HG03196 (cell line): ENCODE measurements around the gene DPP6.
"Not testable (repeated sequence)": the region's sequence is repeated elsewhere in the genome, so short reads cannot be mapped to it uniquely, and the experiment has no call there.

Experiments
- ATAC-seq: cut with Tn5 transposase; IDR thresholded peaks from one replicate; pipeline ENCODE4 v1.9.1; 2021; ENCODE audit not compliant: unreplicated experiment

DPP6 gene

DNA sequence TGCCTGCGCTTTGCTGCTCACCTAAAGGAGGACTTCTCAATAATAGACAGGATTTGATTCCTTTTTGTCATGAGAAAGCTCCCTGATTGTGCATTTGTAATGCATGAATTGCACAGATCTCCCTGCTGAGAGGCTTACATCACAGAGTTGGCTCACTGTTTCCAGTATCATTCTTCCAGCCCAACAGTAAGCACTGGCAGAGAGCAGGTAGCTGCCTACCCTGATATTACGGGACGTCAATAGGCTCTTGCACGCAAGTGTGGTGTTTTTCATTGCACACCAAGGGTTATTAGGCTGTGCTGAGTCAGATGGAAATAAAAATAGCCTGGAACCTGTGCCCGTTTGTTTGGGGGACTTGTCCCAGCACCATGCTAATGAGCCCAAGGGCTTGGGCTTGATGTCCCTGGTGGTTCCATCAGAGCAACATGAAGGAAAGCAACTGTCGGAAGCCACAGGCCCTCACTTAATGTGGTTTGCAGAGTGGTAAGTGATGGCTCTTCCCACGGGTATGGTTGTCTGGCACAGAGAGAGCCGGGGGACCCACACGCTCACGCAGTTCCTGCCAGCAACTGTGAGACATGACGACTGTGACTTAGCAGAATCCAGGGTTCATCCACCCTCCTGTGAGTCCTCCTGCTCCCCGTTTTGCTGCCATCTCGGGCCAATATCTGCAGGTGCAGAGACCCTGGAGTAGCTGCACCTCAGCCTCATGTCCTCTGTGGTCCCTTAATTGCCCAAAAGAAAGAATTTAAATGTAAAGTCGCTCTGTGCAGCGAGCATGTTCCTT is 20.4 kb downstream of the DPP6 start:
- ATAC-seq: not testable (repeated sequence)

GRCh38 chr7:154078523-154078922 is 26.3 kb downstream of the DPP6 start:
- ATAC-seq: not testable (repeated sequence)

DNA sequence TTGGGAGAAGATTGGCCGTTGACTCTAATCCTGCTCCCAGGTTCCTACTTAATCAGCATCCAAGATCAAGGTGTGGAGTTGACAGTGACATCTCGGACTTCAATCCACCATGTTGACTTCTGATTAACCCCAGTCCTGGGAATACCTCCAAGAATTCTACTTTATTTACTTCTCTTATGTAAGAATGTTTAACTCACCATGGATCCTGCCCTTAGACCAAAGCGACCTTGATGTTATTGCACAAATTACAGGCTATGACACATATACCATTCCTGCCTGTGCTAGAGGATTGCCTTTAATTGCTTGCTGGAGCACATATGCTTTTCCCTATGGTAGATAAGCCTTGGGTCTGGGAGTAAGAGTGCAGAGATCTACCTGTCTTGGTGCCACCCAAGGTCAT is 28.1 kb downstream of the DPP6 start:
- not testable (repeated sequence) for ATAC-seq

DNA sequence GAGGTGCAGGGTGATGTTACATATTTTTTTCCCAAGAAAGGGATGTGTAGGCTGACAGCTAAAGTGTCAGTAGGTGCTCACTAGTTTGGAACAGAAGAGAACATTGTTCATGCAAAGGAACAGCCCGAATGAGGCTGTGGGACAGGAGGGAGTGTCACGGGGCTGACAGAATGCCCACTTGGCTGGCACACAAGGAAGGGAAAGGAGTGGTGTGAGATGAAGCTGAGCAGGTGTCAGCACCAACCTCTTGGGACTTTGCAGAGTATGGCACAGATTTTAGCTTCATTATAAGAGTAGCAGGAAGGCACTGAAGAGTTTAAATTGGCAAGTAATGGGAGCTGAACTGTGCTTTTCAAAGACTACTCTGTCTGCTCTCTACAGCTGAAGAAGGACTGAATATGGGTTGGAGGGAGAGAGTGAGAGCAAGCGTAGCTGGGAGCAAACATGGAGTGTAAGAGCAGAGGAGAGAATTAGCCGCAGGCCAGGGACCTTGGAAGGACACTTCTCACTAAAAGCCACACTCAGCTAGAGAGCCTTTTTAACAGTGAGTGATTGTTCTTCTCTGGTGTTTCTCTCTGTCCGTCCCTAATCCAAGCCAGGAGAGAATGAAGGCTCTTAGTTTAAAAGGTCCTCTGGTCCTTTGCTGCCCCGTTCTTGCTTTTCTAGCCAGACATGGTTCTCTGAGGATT is 35.0 kb downstream of the DPP6 start:
- not testable (repeated sequence) for ATAC-seq

DNA sequence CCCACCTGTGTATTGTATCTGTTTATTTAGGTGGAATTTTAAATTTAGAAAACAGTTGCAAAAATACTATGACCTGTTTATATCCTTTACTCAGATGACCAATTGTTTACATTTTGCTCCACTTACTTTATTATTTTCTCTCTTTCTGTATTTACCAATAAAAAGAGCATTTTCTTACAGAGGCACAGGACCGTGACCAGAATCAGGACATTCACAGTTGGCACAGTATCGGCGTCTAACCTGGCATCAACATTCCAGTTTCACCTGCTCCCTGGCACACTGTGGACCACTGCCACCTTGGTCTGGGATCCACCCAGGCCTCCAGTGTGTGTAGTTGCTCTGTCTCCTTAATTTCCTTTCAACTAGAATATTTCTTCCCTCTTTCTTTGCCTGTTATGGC is 39.9 kb downstream of the DPP6 start:
- ATAC-seq: not testable (repeated sequence)

DNA sequence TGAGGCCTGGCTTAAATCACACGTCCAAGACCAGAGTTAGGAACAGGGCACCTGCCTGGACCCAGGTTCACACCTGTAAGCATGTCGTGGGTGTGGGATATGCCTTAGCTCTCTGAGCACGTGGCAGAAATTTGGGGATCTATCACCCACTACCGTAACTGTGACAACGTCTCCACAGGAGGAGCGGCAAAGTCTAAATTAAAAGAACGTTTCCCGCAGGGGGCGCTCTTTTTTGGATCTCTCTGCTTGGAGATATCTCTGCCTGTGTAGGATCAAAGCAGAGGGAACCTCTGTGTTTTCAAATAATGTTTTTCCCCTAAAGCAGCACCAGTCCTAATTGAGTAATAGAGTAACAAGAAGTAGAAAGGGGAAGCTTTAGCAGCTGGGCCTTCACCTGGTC is 43.0 kb downstream of the DPP6 start:
- ATAC-seq: not testable (repeated sequence)

DNA sequence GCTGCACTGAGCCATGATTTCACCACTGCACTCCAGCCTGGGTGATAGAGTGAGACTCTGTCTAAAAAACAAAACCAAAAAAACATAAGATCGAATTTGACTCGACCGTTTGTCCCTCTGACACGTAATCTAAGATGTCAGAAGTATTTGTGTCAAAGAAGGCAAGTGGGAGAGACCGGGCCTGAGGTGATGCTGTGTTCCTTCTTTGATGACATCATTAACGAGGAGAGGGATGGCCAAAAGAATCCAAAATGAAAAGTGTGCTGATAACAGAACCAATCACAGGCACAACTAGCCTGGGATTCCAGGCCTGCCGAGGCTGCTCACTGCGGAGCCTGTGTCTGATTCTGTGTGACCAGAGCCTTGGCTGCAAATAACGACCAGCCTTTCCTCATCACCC is 52.9 kb downstream of the DPP6 start:
- not testable (repeated sequence) for ATAC-seq

DNA sequence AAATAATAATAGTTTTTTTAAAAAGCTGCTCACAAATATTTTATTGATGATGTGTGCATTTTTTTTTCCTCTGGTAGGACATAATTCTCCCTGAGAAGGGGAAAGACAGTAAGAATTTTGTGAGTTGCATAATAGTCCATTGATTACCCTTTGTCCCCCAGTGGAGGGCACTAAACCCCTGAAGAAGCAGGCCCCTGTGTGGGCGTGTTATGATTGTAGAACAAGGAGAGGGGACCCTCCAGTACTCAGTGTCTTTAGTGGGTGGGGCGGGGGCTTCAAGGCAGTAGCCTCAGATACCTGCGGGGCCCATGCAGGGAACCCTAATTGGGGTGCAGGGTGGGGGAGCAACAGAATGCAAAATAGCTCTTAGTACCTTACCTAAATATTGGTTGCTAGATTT is 57.4 kb downstream of the DPP6 start:
- not testable (repeated sequence) for ATAC-seq

GRCh38 chr7:154113732-154114351 is 61.6 kb downstream of the DPP6 start:
- not testable (repeated sequence) for ATAC-seq

GRCh38 chr7:154117411-154118390 is 65.5 kb downstream of the DPP6 start:
- ATAC-seq: not testable (repeated sequence)

GRCh38 chr7:154120825-154121224 is 68.6 kb downstream of the DPP6 start:
- not testable (repeated sequence) for ATAC-seq

DNA sequence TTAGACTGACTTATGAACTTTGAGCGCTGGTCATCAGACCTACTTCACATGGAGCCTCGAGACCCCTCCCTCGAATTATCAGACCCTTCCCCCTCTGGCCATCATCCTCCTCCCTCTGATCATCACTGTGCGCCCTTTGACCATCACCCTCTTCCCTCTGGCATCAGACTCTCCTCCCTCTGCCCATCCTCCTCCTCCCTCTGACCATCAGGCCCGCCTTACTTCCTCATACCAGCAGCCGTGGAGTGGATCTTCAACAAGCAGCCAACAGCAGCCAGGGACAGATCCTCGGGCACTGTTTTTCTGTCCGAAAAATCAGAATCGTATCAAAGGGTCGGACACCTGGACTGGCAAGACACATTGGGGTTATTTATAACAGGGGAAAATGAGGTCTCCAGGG is 70.5 kb downstream of the DPP6 start:
- not testable (repeated sequence) for ATAC-seq

DNA sequence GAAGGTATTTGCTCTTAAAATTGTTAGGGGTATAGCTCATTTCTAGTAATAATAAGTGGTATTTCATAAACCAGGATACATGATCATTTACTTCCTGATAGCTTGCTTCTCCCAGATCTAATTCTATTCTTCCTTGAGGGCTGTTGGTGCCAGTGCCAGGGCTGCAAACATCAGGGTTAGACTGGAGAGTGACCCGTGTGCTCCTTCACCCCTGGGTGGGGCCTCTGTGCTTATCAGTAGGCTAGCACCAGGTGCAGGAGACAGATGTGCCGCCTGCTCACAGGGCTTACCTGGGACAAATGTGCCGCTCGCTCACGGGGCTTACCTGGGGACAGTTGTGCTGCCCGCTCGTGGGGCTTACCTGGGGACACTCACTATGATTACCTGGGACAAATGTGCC is 71.2 kb downstream of the DPP6 start:
- not testable (repeated sequence) for ATAC-seq

DNA sequence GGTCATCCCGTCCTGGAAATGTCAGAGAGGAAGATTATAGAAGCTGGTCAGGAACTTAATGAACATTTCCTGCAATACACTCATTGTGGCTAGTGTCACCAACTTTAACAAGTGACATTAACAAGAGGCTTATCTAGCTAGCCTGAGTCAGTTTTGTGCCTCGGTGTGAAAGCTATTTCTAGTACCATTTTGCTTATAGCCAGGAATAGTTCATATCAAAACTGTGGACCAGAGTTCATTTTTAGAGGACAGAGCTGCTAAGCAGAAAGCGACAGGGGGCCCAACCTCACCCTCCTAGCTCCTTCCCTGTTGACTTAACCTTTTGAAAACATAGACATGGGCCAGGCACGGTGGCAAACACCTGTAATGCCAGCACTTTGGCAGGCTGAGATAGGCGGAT is 76.9 kb downstream of the DPP6 start:
- ATAC-seq: not testable (repeated sequence)

GRCh38 chr7:154132617-154133016 is 80.4 kb downstream of the DPP6 start:
- ATAC-seq: not testable (repeated sequence)

DNA sequence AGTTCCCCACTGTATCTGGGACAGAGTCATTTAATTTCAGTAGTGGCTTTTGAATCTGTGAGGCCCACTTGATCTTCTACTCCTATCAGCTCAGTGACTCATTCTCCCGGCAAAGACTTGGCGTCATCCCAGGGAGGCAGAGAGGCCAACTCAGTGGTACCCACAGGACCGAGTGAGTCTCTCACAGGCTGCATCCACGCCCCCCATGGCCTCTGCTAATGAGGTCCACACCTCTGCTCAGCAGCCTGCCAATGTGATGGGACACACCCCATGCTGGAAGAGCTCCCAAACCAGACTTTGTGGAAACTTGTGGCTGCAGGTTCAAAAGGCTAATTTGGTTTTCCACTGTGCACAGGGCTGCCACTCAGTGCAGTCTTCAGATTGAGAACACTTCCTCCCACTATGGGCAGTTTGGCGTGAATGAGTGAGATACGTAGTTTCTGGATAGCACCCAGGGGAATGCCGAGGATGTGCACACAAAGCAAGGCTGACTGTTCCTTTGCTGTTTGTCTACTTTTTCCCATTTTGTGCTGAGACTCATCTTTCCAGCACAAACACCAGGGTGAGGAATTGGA is 81.6 kb downstream of the DPP6 start:
- ATAC-seq: not testable (repeated sequence)

GRCh38 chr7:154134698-154135097 is 82.5 kb downstream of the DPP6 start:
- not testable (repeated sequence) for ATAC-seq

GRCh38 chr7:154135646-154136045 is 83.4 kb downstream of the DPP6 start:
- not testable (repeated sequence) for ATAC-seq

DNA sequence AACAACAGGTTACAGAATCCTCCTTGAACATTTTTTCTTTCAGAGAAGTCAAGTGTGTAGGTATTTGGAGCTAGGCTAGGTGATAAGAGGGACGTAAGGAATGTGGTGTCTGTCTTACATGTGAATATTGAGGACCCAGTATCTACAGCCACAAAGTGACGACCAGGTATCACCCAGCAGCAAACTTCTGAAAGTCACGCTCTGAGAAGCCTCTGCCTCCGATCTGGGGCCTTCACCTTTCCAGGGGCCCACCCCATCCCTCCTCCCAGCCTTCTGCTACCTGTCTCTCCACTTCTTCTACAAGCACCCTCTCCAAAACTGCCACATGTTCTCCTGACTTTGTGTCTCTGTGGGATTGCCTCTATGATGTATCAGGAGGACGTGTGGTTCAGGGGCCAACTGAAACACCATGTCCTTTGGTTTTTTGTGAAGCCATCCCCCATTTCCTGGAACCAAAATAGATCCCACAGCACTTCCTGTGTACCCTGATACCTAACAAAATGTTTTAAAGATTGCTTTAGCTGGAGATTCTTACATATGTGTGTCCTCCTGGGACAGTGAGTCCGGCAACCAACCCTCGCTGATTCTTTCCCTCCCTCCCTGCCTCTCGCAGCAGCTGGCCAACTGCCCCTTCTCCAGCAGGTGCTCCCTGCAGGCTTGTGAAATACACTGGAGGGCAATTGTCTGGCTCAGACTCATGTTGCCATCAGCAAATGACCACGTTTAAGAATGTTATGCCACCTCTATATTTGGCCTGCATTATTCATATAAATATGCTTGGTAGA is 93.9 kb downstream of the DPP6 start:
- not testable (repeated sequence) for ATAC-seq

DNA sequence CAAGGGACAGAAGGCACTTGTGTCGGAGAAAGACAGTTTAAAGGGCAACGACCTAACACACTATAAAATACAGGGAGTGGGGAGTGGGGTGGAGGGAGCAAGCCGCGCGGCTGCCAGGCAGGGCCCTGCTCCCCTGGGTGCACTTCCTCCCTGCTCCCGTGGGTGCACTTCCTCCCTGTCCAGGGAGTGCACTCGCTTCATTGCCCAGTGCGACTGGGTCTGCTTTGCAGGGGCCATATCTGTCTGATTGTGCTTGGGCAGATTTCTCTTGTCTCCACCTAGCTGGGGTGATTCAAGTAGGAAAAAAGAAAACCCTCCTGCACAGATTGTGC is 94.5 kb downstream of the DPP6 start:
- not testable (repeated sequence) for ATAC-seq
